ENCODE data around the gene PDZD2.
A peak's percentile ranks its signal among the peaks of the same experiment; 100 is the strongest.
"Not testable (repeated sequence)": the region's sequence is repeated elsewhere in the genome, so short reads cannot be mapped to it uniquely, and the experiment has no call there.

PDZD2 gene

GRCh38 chr5:31770132-31770720, 131.3 kb downstream of the PDZD2 start:
- no peak for DNase-seq (ENCODE audit: low read depth)

GRCh38 chr5:31770998-31771397, 132.1 kb downstream of the PDZD2 start:
- DNase-seq (ENCODE audit: low read depth): no peak

GRCh38 chr5:31771500-31771899, 132.6 kb downstream of the PDZD2 start:
- no peak for DNase-seq (ENCODE audit: low read depth)

GRCh38 chr5:31776294-31776693, 137.4 kb downstream of the PDZD2 start:
- DNase-seq (ENCODE audit: low read depth): not testable (repeated sequence)

GRCh38 chr5:31776976-31777651, 138.2 kb downstream of the PDZD2 start:
- no peak for DNase-seq (ENCODE audit: low read depth)

GRCh38 chr5:31781772-31782171, 142.8 kb downstream of the PDZD2 start:
- no peak for DNase-seq (ENCODE audit: low read depth)

- DNase-seq (ENCODE audit: low read depth): no peak
Observed at GRCh38 chr5:31783086-31783645, 144.2 kb downstream of the PDZD2 start.

GRCh38 chr5:31783731-31784130, 144.8 kb downstream of the PDZD2 start:
- DNase-seq (ENCODE audit: low read depth): no peak

- no peak for DNase-seq (ENCODE audit: low read depth)
Observed at GRCh38 chr5:31786090-31786631, 147.2 kb downstream of the PDZD2 start.

- DNase-seq (ENCODE audit: low read depth): no peak
Observed at GRCh38 chr5:31794009-31794408, 155.1 kb downstream of the PDZD2 start.

- DNase-seq (ENCODE audit: low read depth): no peak
Observed at GRCh38 chr5:31798168-31798567, 159.2 kb downstream of the PDZD2 start.

- no peak for DNase-seq (ENCODE audit: low read depth)
Observed at GRCh38 chr5:31800351-31800750, 161.4 kb downstream of the PDZD2 start.

GRCh38 chr5:31805785-31806400, 167.0 kb downstream of the PDZD2 start:
- DNase-seq (ENCODE audit: low read depth): no peak

- DNase-seq (ENCODE audit: low read depth): peak; percentile 71
Observed at GRCh38 chr5:31806561-31806960, 167.6 kb downstream of the PDZD2 start.

GRCh38 chr5:31807789-31808540, 169.0 kb downstream of the PDZD2 start:
- no peak for DNase-seq (ENCODE audit: low read depth)

- peak; percentile 66 for DNase-seq (ENCODE audit: low read depth)
Observed at GRCh38 chr5:31809050-31809870, 170.3 kb downstream of the PDZD2 start.

- DNase-seq (ENCODE audit: low read depth): peak; percentile 86
Observed at GRCh38 chr5:31811210-31811609, 172.3 kb downstream of the PDZD2 start.

- DNase-seq (ENCODE audit: low read depth): no peak
Observed at GRCh38 chr5:31815376-31815775, 176.4 kb downstream of the PDZD2 start.

- no peak for DNase-seq (ENCODE audit: low read depth)
Observed at GRCh38 chr5:31819926-31820516, 181.1 kb downstream of the PDZD2 start.

GRCh38 chr5:31823472-31823871, 184.5 kb downstream of the PDZD2 start:
- DNase-seq (ENCODE audit: low read depth): no peak
